ENCODE results near the gene TMEM144.

The TMEM144 gene

GRCh38 chr4:158209825-158210807 is at the start of gene TMEM144:
TSS of gene TMEM144 (plus strand) at chr4:158210486. CDS start at chr4:158212668, 2,182 bp downstream.
- no peaks in the 10 kb centered on the region for H3K36me3 ChIP-seq (ENCODE audit: control insufficient read depth, insufficient read depth, low read length)
- no peak within 1 kb of the TSS for H3K9ac ChIP-seq (ENCODE audit: low read length)
- H3K4me1 ChIP-seq (ENCODE audit: control insufficient read depth, insufficient read depth, low read length) = peaks cover 6% of the 10 kb centered on the region
- H3K27me3 ChIP-seq (ENCODE audit: control insufficient read depth, insufficient read depth, low read length) = no peaks in the 10 kb centered on the region
- H3K4me3 ChIP-seq (ENCODE audit: low read length) = peak within 1 kb of the TSS; percentile 59
- peak within 1 kb of the TSS; percentile 71 for H3K27ac ChIP-seq (ENCODE audit: low read depth, low read length)

- Histone ChIP-seq H3K36me3 (ENCODE audit: control insufficient read depth, insufficient read depth, low read length) (no peaks in the 10 kb centered on the region), H3K27ac (ENCODE audit: low read depth, low read length) (peak overlapping the region; percentile 70), H3K4me3 (ENCODE audit: low read length) (no peak overlapping the region), H3K9ac (ENCODE audit: low read length) (no peak overlapping the region), H3K27me3 (ENCODE audit: control insufficient read depth, insufficient read depth, low read length) (no peaks in the 10 kb centered on the region), H3K4me1 (ENCODE audit: control insufficient read depth, insufficient read depth, low read length) (peaks cover 53% of the 10 kb centered on the region)
Measured at GRCh38 chr4:158161551-158162354, 48.5 kb upstream of the TMEM144 start.

GRCh38 chr4:158162631-158163030 is 47.7 kb upstream of the TMEM144 start:
- Histone ChIP-seq H3K36me3 (ENCODE audit: control insufficient read depth, insufficient read depth, low read length) (no peaks in the 10 kb centered on the region), H3K4me3 (ENCODE audit: low read length) (peak overlapping the region; percentile 12), H3K27me3 (ENCODE audit: control insufficient read depth, insufficient read depth, low read length) (no peaks in the 10 kb centered on the region), H3K4me1 (ENCODE audit: control insufficient read depth, insufficient read depth, low read length) (peaks cover 49% of the 10 kb centered on the region), H3K27ac (ENCODE audit: low read depth, low read length) (peak overlapping the region; percentile 43), H3K9ac (ENCODE audit: low read length) (no peak overlapping the region)

GRCh38 chr4:158163941-158164767 is 46.1 kb upstream of the TMEM144 start:
- peaks cover 40% of the 10 kb centered on the region for H3K4me1 ChIP-seq (ENCODE audit: control insufficient read depth, insufficient read depth, low read length)
- H3K4me3 ChIP-seq (ENCODE audit: low read length) = peak overlapping the region; percentile 38
- no peaks in the 10 kb centered on the region for H3K36me3 ChIP-seq (ENCODE audit: control insufficient read depth, insufficient read depth, low read length)
- H3K27ac ChIP-seq (ENCODE audit: low read depth, low read length) = peak overlapping the region; percentile 64
- no peak overlapping the region for H3K9ac ChIP-seq (ENCODE audit: low read length)
- no peaks in the 10 kb centered on the region for H3K27me3 ChIP-seq (ENCODE audit: control insufficient read depth, insufficient read depth, low read length)

- Histone ChIP-seq H3K36me3 (ENCODE audit: control insufficient read depth, insufficient read depth, low read length) (no peaks in the 10 kb centered on the region), H3K27ac (ENCODE audit: low read depth, low read length) (peak overlapping the region; percentile 64), H3K4me1 (ENCODE audit: control insufficient read depth, insufficient read depth, low read length) (peaks cover 33% of the 10 kb centered on the region), H3K4me3 (ENCODE audit: low read length) (peak overlapping the region; percentile 38), H3K9ac (ENCODE audit: low read length) (no peak overlapping the region), H3K27me3 (ENCODE audit: control insufficient read depth, insufficient read depth, low read length) (no peaks in the 10 kb centered on the region)
Measured at GRCh38 chr4:158164768-158165213, 45.5 kb upstream of the TMEM144 start.

GRCh38 chr4:158166701-158167100 is 43.6 kb upstream of the TMEM144 start:
- peaks cover 21% of the 10 kb centered on the region for H3K4me1 ChIP-seq (ENCODE audit: control insufficient read depth, insufficient read depth, low read length)
- no peaks in the 10 kb centered on the region for H3K27me3 ChIP-seq (ENCODE audit: control insufficient read depth, insufficient read depth, low read length)
- H3K4me3 ChIP-seq (ENCODE audit: low read length) = no peak overlapping the region
- peak overlapping the region; percentile 3 for H3K27ac ChIP-seq (ENCODE audit: low read depth, low read length)
- H3K36me3 ChIP-seq (ENCODE audit: control insufficient read depth, insufficient read depth, low read length) = no peaks in the 10 kb centered on the region
- no peak overlapping the region for H3K9ac ChIP-seq (ENCODE audit: low read length)

GRCh38 chr4:158168606-158169005 is 41.7 kb upstream of the TMEM144 start:
- Histone ChIP-seq H3K4me3 (ENCODE audit: low read length) (peak overlapping the region; percentile 72), H3K4me1 (ENCODE audit: control insufficient read depth, insufficient read depth, low read length) (peaks cover 12% of the 10 kb centered on the region), H3K9ac (ENCODE audit: low read length) (no peak overlapping the region)

GRCh38 chr4:158169506-158169905 is 40.8 kb upstream of the TMEM144 start:
- H3K4me3 ChIP-seq (ENCODE audit: low read length) = peak overlapping the region; percentile 72
- H3K4me1 ChIP-seq (ENCODE audit: control insufficient read depth, insufficient read depth, low read length) = peaks cover 9% of the 10 kb centered on the region
- peak overlapping the region; percentile 84 for H3K27ac ChIP-seq (ENCODE audit: low read depth, low read length)
- H3K27me3 ChIP-seq (ENCODE audit: control insufficient read depth, insufficient read depth, low read length) = no peaks in the 10 kb centered on the region
- H3K9ac ChIP-seq (ENCODE audit: low read length) = no peak overlapping the region
- no peaks in the 10 kb centered on the region for H3K36me3 ChIP-seq (ENCODE audit: control insufficient read depth, insufficient read depth, low read length)

More at GRCh38 chr4:158168606-158169005, 41.7 kb upstream of the TMEM144 start:
- Histone ChIP-seq H3K27me3 (ENCODE audit: control insufficient read depth, insufficient read depth, low read length) (no peaks in the 10 kb centered on the region), H3K27ac (ENCODE audit: low read depth, low read length) (peak overlapping the region; percentile 84), H3K36me3 (ENCODE audit: control insufficient read depth, insufficient read depth, low read length) (no peaks in the 10 kb centered on the region)

GRCh38 chr4:158169931-158170690 is 40.2 kb upstream of the TMEM144 start:
- Histone ChIP-seq H3K27ac (ENCODE audit: low read depth, low read length) (peak overlapping the region; percentile 84), H3K4me3 (ENCODE audit: low read length) (peak overlapping the region; percentile 72), H3K27me3 (ENCODE audit: control insufficient read depth, insufficient read depth, low read length) (no peaks in the 10 kb centered on the region), H3K36me3 (ENCODE audit: control insufficient read depth, insufficient read depth, low read length) (no peaks in the 10 kb centered on the region), H3K9ac (ENCODE audit: low read length) (no peak overlapping the region), H3K4me1 (ENCODE audit: control insufficient read depth, insufficient read depth, low read length) (peaks cover 9% of the 10 kb centered on the region)

GRCh38 chr4:158170691-158171561 is 39.4 kb upstream of the TMEM144 start:
- Histone ChIP-seq H3K4me1 (ENCODE audit: control insufficient read depth, insufficient read depth, low read length) (peaks cover 2% of the 10 kb centered on the region), H3K4me3 (ENCODE audit: low read length) (peak overlapping the region; percentile 72), H3K27ac (ENCODE audit: low read depth, low read length) (peak overlapping the region; percentile 84), H3K36me3 (ENCODE audit: control insufficient read depth, insufficient read depth, low read length) (no peaks in the 10 kb centered on the region), H3K9ac (ENCODE audit: low read length) (peak overlapping the region; percentile 58), H3K27me3 (ENCODE audit: control insufficient read depth, insufficient read depth, low read length) (no peaks in the 10 kb centered on the region)

Measured in rectal smooth muscle tissue (tissue), 1 donor.